H1 (cell line): ENCODE results near the gene INAFM2. TPM values are rescaled to one million over a fixed set of nuclear protein-coding genes. Genes with fewer than 3 reads are reported as not detected.

Experiments used
- CTCF ChIA-PET: fragments of 300-600 bp; sonication (Branson Sonifier 250); formaldehyde crosslinking; loops from one replicate; lab custom pipeline; 2021; ENCODE audit not compliant: partially characterized antibody; lab: Charles Lee
- POLR2A ChIA-PET: fragments of 300-600 bp; sonication (Branson Sonifier 250); formaldehyde crosslinking; loops from one replicate; lab custom pipeline; 2021; ENCODE audit warnings: inconsistent platforms; ENCODE audit not compliant: partially characterized antibody; lab: Charles Lee
- DNase-seq, 2 experiments: peaks; one replicate each; pipeline versions ENCODE4 v3.0.0 to v3.0.0-alpha.2; 2010 to 2022; ENCODE audit warnings: low spot score in 2 of 2, low read depth in 1 of 2, mixed read lengths in 1 of 2
- FAIRE-seq: peaks from 2 replicates; lab custom pipeline; 2011; peaks lifted over from hg19 to GRCh38; lab: Jason Lieb, UNC
- H2AFZ ChIP-seq: 2 replicates; pipeline ENCODE4 v1.8.1; 2012; ENCODE audit warnings: low read length, inconsistent platforms
- H2AK5ac ChIP-seq: 2 replicates; pipeline ENCODE4 v1.6.1; 2013; ENCODE audit warnings: low read depth, low read length
- H2BK120ac ChIP-seq: replicated peaks from 2 replicates; pipeline ENCODE3; 2013; ENCODE audit warnings: low read depth, low read length, inconsistent platforms
- H2BK12ac ChIP-seq: 2 replicates; pipeline ENCODE4 v1.6.1; 2013; ENCODE audit warnings: low read depth, low read length
- H2BK15ac ChIP-seq: 2 replicates; pipeline ENCODE4 v1.6.1; 2013; ENCODE audit warnings: low read length
- H2BK20ac ChIP-seq: 2 replicates; pipeline ENCODE4 v1.6.1; 2013; ENCODE audit warnings: low read length
- H2BK5ac ChIP-seq: 2 replicates; pipeline ENCODE4 v1.6.1; 2013; ENCODE audit warnings: low read depth, low read length
- H3K14ac ChIP-seq: 2 replicates; pipeline ENCODE4 v1.6.1; 2013; ENCODE audit warnings: inconsistent platforms; ENCODE audit not compliant: insufficient read length
- H3K18ac ChIP-seq: 2 replicates; pipeline ENCODE4 v1.6.1; 2013; ENCODE audit warnings: low read length; ENCODE audit errors: extremely low read depth
- H3K23ac ChIP-seq: 2 replicates; pipeline ENCODE4 v1.6.1; 2013; ENCODE audit warnings: inconsistent platforms; ENCODE audit not compliant: insufficient read length
- H3K23me2 ChIP-seq: 2 replicates; pipeline ENCODE4 v1.6.1; 2013; ENCODE audit warnings: low read depth, low read length
- H3K27ac ChIP-seq: 2 replicates; pipeline ENCODE4 v1.6.1; 2011; ENCODE audit warnings: low read depth, low read length, inconsistent platforms
- H3K27me3 ChIP-seq, 4 experiments: replicated peaks in 1 of 4; 1 replicate in 1 of 4; 2 replicates in 3 of 4; pipeline versions ENCODE4 v1.6.1 to v1.8.1; 2011 to 2013; ENCODE audit warnings: low read length in 3 of 4, mild to moderate bottlenecking in 3 of 4, inconsistent platforms in 2 of 4, mixed read lengths in 2 of 4, moderate library complexity in 1 of 4; ENCODE audit not compliant: control insufficient read depth in 3 of 4, insufficient read depth in 3 of 4; ENCODE audit errors: extremely low read depth in 1 of 4
- H3K36me3 ChIP-seq, 4 experiments: 2 replicates each; pipeline versions ENCODE4 v1.6.1 to v1.8.1; 2011 to 2013; ENCODE audit warnings: mild to moderate bottlenecking in 4 of 4, low read length in 3 of 4, moderate library complexity in 2 of 4, control low read depth in 1 of 4, inconsistent platforms in 1 of 4; ENCODE audit not compliant: insufficient read depth in 4 of 4, control insufficient read depth in 2 of 4
- H3K4ac ChIP-seq: replicated peaks from 2 replicates; pipeline ENCODE3; 2013; ENCODE audit warnings: low read length, low read depth, mixed read lengths, inconsistent platforms; ENCODE audit not compliant: insufficient read length
- H3K4me1 ChIP-seq, 4 experiments: replicated peaks in 1 of 4; 1 replicate in 1 of 4; 2 replicates in 3 of 4; pipeline versions ENCODE4 v1.6.1 to v1.8.1; 2011 to 2013; ENCODE audit warnings: low read length in 3 of 4, inconsistent platforms in 2 of 4, mixed read lengths in 1 of 4; ENCODE audit not compliant: insufficient read depth in 4 of 4, control insufficient read depth in 3 of 4
- H3K4me2 ChIP-seq, 2 experiments: 2 replicates each; pipeline versions ENCODE4 v1.6.1 to v1.8.1; 2011 to 2013; ENCODE audit warnings: low read depth in 2 of 2, low read length in 2 of 2, control low read depth in 1 of 2, inconsistent platforms in 1 of 2, mild to moderate bottlenecking in 1 of 2; ENCODE audit not compliant: insufficient read depth in 1 of 2
- H3K4me3 ChIP-seq, 4 experiments: fragments of 200-600, 300-600 bp in 1 of 4; sonication (generic), shearing (Covaris generic), sonication (Bioruptor Twin) in 1 of 4; 2 replicates each; pipeline versions ENCODE4 v1.5.1 to v1.8.1; 2011 to 2016; ENCODE audit warnings: low read length in 4 of 4, low read depth in 3 of 4, control low read depth in 2 of 4, inconsistent platforms in 2 of 4, mild to moderate bottlenecking in 2 of 4, mixed read lengths in 1 of 4, moderate library complexity in 1 of 4; ENCODE audit not compliant: insufficient read depth in 2 of 4; ENCODE audit errors: extremely low read depth in 1 of 4
- H3K56ac ChIP-seq: replicated peaks from 2 replicates; pipeline ENCODE3; 2013; ENCODE audit warnings: low read depth, mild to moderate bottlenecking, mixed read lengths, low read length, inconsistent platforms; ENCODE audit not compliant: insufficient read length
- H3K79me1 ChIP-seq: 2 replicates; pipeline ENCODE4 v1.6.1; 2013; ENCODE audit warnings: low read depth, low read length, control low read depth
- H3K79me2 ChIP-seq, 2 experiments: 2 replicates each; pipeline versions ENCODE4 v1.6.1 to v1.8.1; 2012 to 2013; ENCODE audit warnings: low read length in 2 of 2, mild to moderate bottlenecking in 2 of 2, inconsistent platforms in 1 of 2; ENCODE audit not compliant: insufficient read depth in 2 of 2, control insufficient read depth in 1 of 2
- H3K9ac ChIP-seq, 4 experiments: replicated peaks in 1 of 4; 1 replicate in 1 of 4; 2 replicates in 3 of 4; pipeline versions ENCODE4 v1.6.1 to v1.8.1; 2011 to 2013; ENCODE audit warnings: low read depth in 3 of 4, low read length in 3 of 4, control low read depth in 2 of 4, mild to moderate bottlenecking in 2 of 4, moderate library complexity in 2 of 4, inconsistent platforms in 1 of 4; ENCODE audit errors: extremely low read depth in 1 of 4
- H3K9me3 ChIP-seq, 2 experiments: 2 replicates each; pipeline versions ENCODE4 v1.6.1 to v1.8.1; 2012 to 2013; ENCODE audit warnings: mild to moderate bottlenecking in 2 of 2, moderate library complexity in 2 of 2, control low read depth in 1 of 2, inconsistent platforms in 1 of 2, low read depth in 1 of 2, low read length in 1 of 2, mixed read lengths in 1 of 2; ENCODE audit not compliant: insufficient read depth in 2 of 2
- H4K20me1 ChIP-seq, 2 experiments: replicated peaks in 1 of 2; 2 replicates each; pipeline versions ENCODE3 to v1.8.1; 2011 to 2013; ENCODE audit warnings: inconsistent platforms in 2 of 2, low read length in 2 of 2, mild to moderate bottlenecking in 1 of 2; ENCODE audit not compliant: insufficient read depth in 2 of 2, control insufficient read depth in 1 of 2
- H4K5ac ChIP-seq: 2 replicates; pipeline ENCODE4 v1.6.1; 2013; ENCODE audit warnings: low read length, low read depth, mixed read lengths, inconsistent platforms; ENCODE audit not compliant: insufficient read length
- H4K8ac ChIP-seq: 2 replicates; pipeline ENCODE4 v1.8.0; 2013; ENCODE audit warnings: mild to moderate bottlenecking, moderate library complexity, low read length, inconsistent platforms; ENCODE audit not compliant: insufficient read depth; ENCODE audit errors: extremely low read depth
- H4K91ac ChIP-seq: replicated peaks from 2 replicates; pipeline ENCODE3; 2013; ENCODE audit warnings: low read length, mixed read lengths, inconsistent platforms; ENCODE audit not compliant: insufficient read length
- ATF3 ChIP-seq: IDR thresholded peaks from 2 replicates; pipeline ENCODE4 v1.6.1; 2011; ENCODE audit warnings: low read depth, mild to moderate bottlenecking, low read length; ENCODE audit not compliant: insufficient read depth
- EZH2 ChIP-seq: fragments of 200-600 bp; sonication (generic); IDR thresholded peaks from 2 replicates; pipeline ENCODE4 v1.7.1; 2012; ENCODE audit warnings: low read depth, mild to moderate bottlenecking, moderate library complexity, low read length, inconsistent platforms; ENCODE audit not compliant: severe bottlenecking
- FOSL1 ChIP-seq: IDR thresholded peaks from 2 replicates; pipeline ENCODE4 v1.6.1; 2011; ENCODE audit warnings: mild to moderate bottlenecking, low read depth, low read length, moderate library complexity; ENCODE audit not compliant: insufficient read depth
- JUND ChIP-seq: IDR thresholded peaks from 2 replicates; pipeline ENCODE4 v1.6.1; 2011; ENCODE audit warnings: mild to moderate bottlenecking, improper control_type of control experiment, low read length
- MAX ChIP-seq: IDR thresholded peaks from 2 replicates; pipeline ENCODE4 v1.6.1; 2012; ENCODE audit warnings: inconsistent platforms
- NANOG ChIP-seq: IDR thresholded peaks from 2 replicates; pipeline ENCODE4 v1.6.1; 2011; ENCODE audit warnings: low read length, low read depth, mild to moderate bottlenecking, inconsistent platforms; ENCODE audit not compliant: insufficient read depth, poor library complexity, severe bottlenecking
- RFX5 ChIP-seq: IDR thresholded peaks from 2 replicates; pipeline ENCODE4 v1.6.1; 2011; ENCODE audit warnings: low read depth, low read length, improper control_type of control experiment, borderline replicate concordance
- SUZ12 ChIP-seq: fragments of 200-600 bp; sonication (generic); IDR thresholded peaks from 2 replicates; pipeline ENCODE4 v1.6.1; 2012; ENCODE audit warnings: mild to moderate bottlenecking, inconsistent platforms, low read length, moderate library complexity, mixed read lengths
- WGBS, 2 experiments: shearing (Covaris generic) in 1 of 2; methylation state at CpG; one replicate each; pipeline versions ENCODE4 v1.1.6 to v1.1.7; 2013 to 2015; ENCODE audit warnings: low lambda C conversion rate in 2 of 2, mixed read lengths in 2 of 2, inconsistent platforms in 1 of 2, low coverage in 1 of 2, missing lambda C conversion rate in 1 of 2; ENCODE audit not compliant: insufficient replicate concordance in 2 of 2, insufficient coverage in 1 of 2, insufficient read length in 1 of 2; ENCODE audit errors: extremely low coverage in 1 of 2, missing lambda C conversion rate in 1 of 2; 5-methylcytosine and 5-hydroxymethylcytosine counted together
- polyA plus RNA-seq, 7 experiments: library from polyadenylated mRNA; depleted of rRNA in 3 of 7; stranded (reverse) in 5 of 7; unstranded in 2 of 7; fragments of >200 nt in 5 of 7; fragments of 200-250 nt in 2 of 7; gene quantifications; 1 replicate in 5 of 7; 2 replicates in 1 of 7; 4 replicates in 1 of 7; pipeline versions ENCODE4 v1.2.1 to v1.2.3, GENCODE V29; 2011 to 2013; ENCODE audit warnings: missing spikeins in 2 of 7, mixed read lengths in 2 of 7
- total RNA-seq: library from RNA; stranded (reverse); fragmentation: NEBNext Ultra II Directional; extraction: Animal tissue kit (Norgen Biotek cat#: 25700); gene quantifications from 2 replicates; pipeline ENCODE4 v1.2.1, GENCODE V29; 2021
- TF ChIP-seq, protein P1 (sequence below): IDR thresholded peaks from 2 replicates; pipeline ENCODE4 v1.6.1; 2012; ENCODE audit warnings: inconsistent platforms

Gene INAFM2
- total and polyA plus RNA-seq, 2 of the 8 experiments (the other 6 are each of a cell fraction or from before 2014, with no cell fraction given), result 15.3 to 35.1 TPM

GRCh38 chr15:40283615-40284300 lies 39.7 kb upstream of the INAFM2 start:
- H4K5ac ChIP-seq, result no peak overlapping the region
- no peak overlapping the region for H4K91ac ChIP-seq
- no peak overlapping the region for H2BK5ac ChIP-seq
- no peak overlapping the region for H2AK5ac ChIP-seq
- peak overlapping the region; percentile 48; the same call in 1 of the 2 replicates for H2BK20ac ChIP-seq
- WGBS, 2 experiments, result 14% methylated on average over 31 of the region's 33 CpGs; no CpG with 5 or more reads in 1 of the 2 experiments
- H3K36me3 ChIP-seq, result peaks cover 0 to 15% (median 0%) of the 10 kb centered on the region in 4 experiments; a peak in 1 of 8 replicates
- DNase-seq (no peak), FAIRE-seq (no peak)
- peak overlapping the region; percentile 78 to 97 for H3K4me2 ChIP-seq
- no peaks in the 10 kb centered on the region for H3K79me2 ChIP-seq
- H3K79me1 ChIP-seq, result no peaks in the 10 kb centered on the region; the same call in 1 of the 2 replicates
- peak overlapping the region; percentile 15 to 61 (median 19); a peak in 6 of 8 replicates for H3K4me3 ChIP-seq
- no peaks in the 10 kb centered on the region for H3K9me3 ChIP-seq
- CTCF ChIA-PET, result interaction anchor here (0.6 to 16.2 kb wide), 11 partner anchors 9 to 559 kb away, joined by 3 to 518 read pairs (median 4); partner anchors contain the start of genes CCDC9B, INAFM2 and PLCB2
- no peak overlapping the region for H3K56ac ChIP-seq
- H2BK120ac ChIP-seq, result no peak overlapping the region
- no peak overlapping the region for H3K14ac ChIP-seq
- peaks cover 40 to 67% (median 54%) of the 10 kb centered on the region in 4 experiments for H3K27me3 ChIP-seq
- H3K27ac ChIP-seq, result no peak overlapping the region
- no peaks in the 10 kb centered on the region for H4K20me1 ChIP-seq
- H3K23me2 ChIP-seq, result peaks cover 22% of the 10 kb centered on the region; the same call in 1 of the 2 replicates
- H3K4me1 ChIP-seq, result peaks cover 17 to 47% (median 34%) of the 10 kb centered on the region in 4 experiments
- no peak overlapping the region; the same call in 1 of the 2 replicates for H3K18ac ChIP-seq
- H2BK12ac ChIP-seq, result peak overlapping the region; percentile 90; the same call in 1 of the 2 replicates
- H4K8ac ChIP-seq, result no peak overlapping the region
- H2BK15ac ChIP-seq, result no peak overlapping the region
- H3K23ac ChIP-seq, result no peak overlapping the region
- POLR2A ChIA-PET, result interaction anchor here (0.9 to 3.5 kb wide), 8 partner anchors 10 to 41 kb away, joined by 3 to 16 read pairs (median 4); partner anchors contain the start of gene PLCB2
- peak overlapping the region; percentile 49; the same call in 1 of the 2 replicates for H2AFZ ChIP-seq
- no peak overlapping the region for H3K9ac ChIP-seq
- H3K4ac ChIP-seq, result no peak overlapping the region
- no peak for TF ChIP-seq ATF3
- peak; percentile 58; the same call in 1 of the 2 replicates for TF ChIP-seq FOSL1
- no peak for TF ChIP-seq JUND
- no peak for TF ChIP-seq RFX5
- TF ChIP-seq SUZ12, result peak; percentile 68; the same call in 1 of the 2 replicates
- TF ChIP-seq EZH2, result peak; percentile 43
- no peak for TF ChIP-seq NANOG
- TF ChIP-seq MAX, result peak; percentile 60; the same call in 1 of the 2 replicates
- TF ChIP-seq, protein P1, sequence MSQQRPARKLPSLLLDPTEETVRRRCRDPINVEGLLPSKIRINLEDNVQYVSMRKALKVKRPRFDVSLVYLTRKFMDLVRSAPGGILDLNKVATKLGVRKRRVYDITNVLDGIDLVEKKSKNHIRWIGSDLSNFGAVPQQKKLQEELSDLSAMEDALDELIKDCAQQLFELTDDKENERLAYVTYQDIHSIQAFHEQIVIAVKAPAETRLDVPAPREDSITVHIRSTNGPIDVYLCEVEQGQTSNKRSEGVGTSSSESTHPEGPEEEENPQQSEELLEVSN, result peak; percentile 54
